ENCODE results near the gene FAM89B. TPM values are rescaled to one million over a fixed set of nuclear protein-coding genes. Genes with fewer than 3 reads are reported as not detected.

Gene FAM89B
- total and polyA plus RNA-seq, 2 donors (not counting 1 experiment from before 2014, with no cell fraction given): 17.5 to 18.2 TPM

DNA sequence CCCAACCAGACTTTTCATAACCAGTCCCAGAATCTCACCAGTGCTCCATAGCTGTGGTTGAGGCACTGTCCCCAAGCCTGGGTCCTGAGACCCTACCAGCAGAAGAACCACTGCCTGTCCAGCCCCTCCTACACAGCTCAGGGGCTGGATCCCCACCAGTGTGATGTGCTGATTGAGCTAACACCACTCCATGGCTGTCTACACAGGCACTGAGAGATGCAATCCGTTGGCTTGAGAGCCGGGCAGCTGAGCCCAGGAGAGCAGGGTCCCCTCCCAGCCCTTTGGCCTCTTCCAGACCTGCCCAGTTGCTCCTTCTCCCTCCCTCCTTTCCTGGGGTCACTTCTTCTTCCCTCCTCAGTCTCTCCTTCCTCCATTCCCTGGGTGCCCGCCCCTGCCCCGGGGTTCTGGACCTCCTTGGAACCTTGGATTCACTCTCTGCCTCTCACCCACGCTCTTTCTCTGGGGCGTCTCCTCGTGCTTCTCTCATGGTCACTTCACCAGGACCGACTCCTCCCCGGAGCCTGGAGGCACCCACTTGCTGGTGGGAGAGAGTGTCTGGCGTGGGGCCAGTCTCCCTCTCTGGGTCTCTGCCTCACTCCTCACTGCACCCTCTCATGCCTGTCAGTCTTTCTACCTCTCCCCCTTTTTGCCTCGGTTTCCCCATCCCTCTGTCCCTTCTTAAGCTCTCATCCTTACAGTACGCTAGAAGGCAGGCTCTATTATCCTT lies 48.2 kb upstream of the FAM89B start:
- Histone ChIP-seq H2AFZ (ENCODE audit: low read length) (peak overlapping the region; percentile 91), H3K9me3 (ENCODE audit: control insufficient read depth, insufficient read depth, low read depth, low read length) (no peaks in the 10 kb centered on the region), H3K27ac (ENCODE audit: insufficient read depth, low read length) (no peak overlapping the region), H3K27me3 (ENCODE audit: control insufficient read depth, insufficient read depth, low read length) (no peaks in the 10 kb centered on the region), H3K36me3 (ENCODE audit: control insufficient read depth, insufficient read depth, low read length) (peaks cover 3% of the 10 kb centered on the region), H3K9ac (ENCODE audit: insufficient read depth, low read length) (no peak overlapping the region), H3K4me2 (ENCODE audit: extremely low read depth, insufficient read depth, low read length) (peak overlapping the region; percentile 88), H4K20me1 (ENCODE audit: control insufficient read depth, extremely low read depth, insufficient read depth, low read length) (no peaks in the 10 kb centered on the region), H3K4me1 (ENCODE audit: control insufficient read depth, extremely low read depth, insufficient read depth, low read length) (peaks cover 8% of the 10 kb centered on the region), H3K79me2 (ENCODE audit: control insufficient read depth, insufficient read depth, low read length) (peaks cover 25% of the 10 kb centered on the region), H3K4me3 (replicated peaks in 1 of 4; ENCODE audit: control extremely low read depth in 1 of 4, insufficient read depth in 1 of 4, low read depth in 3 of 4, low read length in 4 of 4) (peak overlapping the region in 3 of 4 experiments; percentile 29 to 50 (median 42))
- TF ChIP-seq EZH2 (IDR thresholded peaks at IDR 0.05; ENCODE audit: low read length, missing control alignments): no peak
- TF ChIP-seq, protein P1, sequence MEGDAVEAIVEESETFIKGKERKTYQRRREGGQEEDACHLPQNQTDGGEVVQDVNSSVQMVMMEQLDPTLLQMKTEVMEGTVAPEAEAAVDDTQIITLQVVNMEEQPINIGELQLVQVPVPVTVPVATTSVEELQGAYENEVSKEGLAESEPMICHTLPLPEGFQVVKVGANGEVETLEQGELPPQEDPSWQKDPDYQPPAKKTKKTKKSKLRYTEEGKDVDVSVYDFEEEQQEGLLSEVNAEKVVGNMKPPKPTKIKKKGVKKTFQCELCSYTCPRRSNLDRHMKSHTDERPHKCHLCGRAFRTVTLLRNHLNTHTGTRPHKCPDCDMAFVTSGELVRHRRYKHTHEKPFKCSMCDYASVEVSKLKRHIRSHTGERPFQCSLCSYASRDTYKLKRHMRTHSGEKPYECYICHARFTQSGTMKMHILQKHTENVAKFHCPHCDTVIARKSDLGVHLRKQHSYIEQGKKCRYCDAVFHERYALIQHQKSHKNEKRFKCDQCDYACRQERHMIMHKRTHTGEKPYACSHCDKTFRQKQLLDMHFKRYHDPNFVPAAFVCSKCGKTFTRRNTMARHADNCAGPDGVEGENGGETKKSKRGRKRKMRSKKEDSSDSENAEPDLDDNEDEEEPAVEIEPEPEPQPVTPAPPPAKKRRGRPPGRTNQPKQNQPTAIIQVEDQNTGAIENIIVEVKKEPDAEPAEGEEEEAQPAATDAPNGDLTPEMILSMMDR (conservative IDR thresholded peaks at IDR 0.05 in 1 of 2, IDR thresholded peaks at IDR 0.05 in 1 of 2; ENCODE audit: low read depth in 1 of 2, low read length in 2 of 2): no peak
- no peak for DNase-seq (ENCODE audit: low read depth in 2 of 2)

DNA sequence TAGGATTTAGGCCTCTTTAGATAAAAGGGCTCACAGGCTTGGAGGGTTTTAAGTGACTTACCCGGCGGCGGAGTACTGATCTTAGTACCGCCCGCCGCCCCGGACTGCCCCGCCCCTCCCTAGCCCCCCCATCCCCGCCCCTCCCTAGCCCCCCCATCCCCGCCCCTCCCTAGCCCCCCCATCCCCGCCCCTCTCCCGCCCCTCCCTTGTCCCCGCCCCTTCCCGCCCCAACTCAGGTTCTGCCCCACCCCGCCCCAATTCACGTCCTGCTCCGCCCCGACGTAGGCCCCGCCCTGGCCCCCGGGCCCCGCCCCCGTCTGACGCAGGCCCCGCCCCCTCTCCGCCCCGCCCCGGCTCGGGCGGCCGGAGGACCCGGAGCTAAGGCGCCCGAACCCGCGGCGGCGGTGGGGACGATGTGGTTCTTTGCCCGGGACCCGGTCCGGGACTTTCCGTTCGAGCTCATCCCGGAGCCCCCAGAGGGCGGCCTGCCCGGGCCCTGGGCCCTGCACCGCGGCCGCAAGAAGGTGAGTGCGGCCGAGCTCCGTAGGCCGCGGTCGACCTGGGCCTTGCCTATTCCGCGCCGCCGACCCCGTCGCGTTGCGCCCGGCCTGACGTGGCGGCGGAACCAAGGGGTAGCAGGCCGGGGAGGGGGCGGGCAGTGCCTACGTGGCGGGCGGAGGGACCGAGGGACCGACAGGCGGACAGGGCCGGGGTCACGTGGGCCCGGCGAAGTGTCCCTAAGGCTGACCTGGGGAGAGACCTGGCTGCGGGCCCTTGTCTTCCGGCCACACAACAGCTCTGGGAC lies 47.4 kb upstream of the FAM89B start, which contains the start of gene SCYL1:
Gene SCYL1, plus strand, starts transcription at position 343 of the 805 bp plus-strand sequence. Its CDS starts 71 bp downstream, at position 414.
- no peaks in the 10 kb centered on the region for H3K27me3 ChIP-seq (ENCODE audit: control insufficient read depth, insufficient read depth, low read length)
- H3K4me1 ChIP-seq (ENCODE audit: control insufficient read depth, extremely low read depth, insufficient read depth, low read length): peaks cover 8% of the 10 kb centered on the region
- H3K9me3 ChIP-seq (ENCODE audit: control insufficient read depth, insufficient read depth, low read depth, low read length): no peaks in the 10 kb centered on the region
- H3K36me3 ChIP-seq (ENCODE audit: control insufficient read depth, insufficient read depth, low read length): peaks cover 8% of the 10 kb centered on the region
- peak within 1 kb of the TSS; percentile 94 for H3K9ac ChIP-seq (ENCODE audit: insufficient read depth, low read length)
- peaks cover 25% of the 10 kb centered on the region for H3K79me2 ChIP-seq (ENCODE audit: control insufficient read depth, insufficient read depth, low read length)
- H3K4me3 ChIP-seq (replicated peaks in 1 of 4; ENCODE audit: control extremely low read depth in 1 of 4, insufficient read depth in 1 of 4, low read depth in 3 of 4, low read length in 4 of 4): peak within 1 kb of the TSS; percentile 64 to 91 (median 86)
- peak within 1 kb of the TSS; percentile 88 for H3K4me2 ChIP-seq (ENCODE audit: extremely low read depth, insufficient read depth, low read length)
- no peaks in the 10 kb centered on the region for H4K20me1 ChIP-seq (ENCODE audit: control insufficient read depth, extremely low read depth, insufficient read depth, low read length)
- DNase-seq (ENCODE audit: low read depth in 2 of 2): peak; percentile 71 to 87
- peak within 1 kb of the TSS; percentile 91 for H2AFZ ChIP-seq (ENCODE audit: low read length)
- TF ChIP-seq EZH2 (IDR thresholded peaks at IDR 0.05; ENCODE audit: low read length, missing control alignments): no peak
- TF ChIP-seq, protein P1 (conservative IDR thresholded peaks at IDR 0.05 in 1 of 2, IDR thresholded peaks at IDR 0.05 in 1 of 2; ENCODE audit: low read depth in 1 of 2, low read length in 2 of 2): no peak
- peak within 1 kb of the TSS; percentile 70 for H3K27ac ChIP-seq (ENCODE audit: insufficient read depth, low read length)

Data from fibroblast of lung (primary cell).